ENCODE measurements around the gene LRRC49.

LRRC49 gene

DNA sequence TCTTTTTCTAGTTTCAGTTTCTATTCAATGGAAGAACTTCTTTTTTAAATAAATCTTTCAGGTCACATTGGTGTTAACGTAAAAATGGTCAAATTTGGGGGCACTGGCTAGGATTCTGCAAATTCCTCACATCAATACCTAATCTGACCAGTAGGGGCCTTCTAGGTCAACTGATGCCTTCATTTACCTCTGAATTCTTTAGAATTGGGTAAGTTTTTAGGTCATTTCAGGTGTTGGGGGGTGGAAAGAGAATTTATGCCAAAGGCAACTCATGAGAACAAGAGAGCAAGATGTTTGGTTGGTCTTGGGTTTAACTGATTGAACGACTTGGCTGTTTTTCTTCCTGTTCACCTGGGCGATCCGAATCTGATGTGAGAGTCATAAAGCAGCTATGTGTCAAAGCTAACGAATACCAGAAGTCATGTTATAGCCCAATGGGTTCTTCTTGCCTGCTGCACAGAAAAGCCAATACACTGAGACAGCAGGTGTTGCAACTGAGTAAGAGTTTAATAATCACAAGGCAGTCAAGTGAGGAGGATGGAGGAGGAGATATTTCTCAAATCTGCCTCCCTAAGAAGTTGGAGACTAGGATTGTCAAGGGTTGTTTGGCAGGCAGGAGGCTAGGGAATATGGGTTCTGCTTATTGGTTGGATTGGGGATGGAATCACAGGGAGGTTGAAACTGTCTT lies 15.3 kb downstream of the LRRC49 start:
- H3K4me3 ChIP-seq (ENCODE audit: low read depth in 1 of 2, low read length in 2 of 2): no peak overlapping the region
- DNase-seq (no peak), ATAC-seq (ENCODE audit: insufficient read depth, low read depth) (no peak)
- H3K27ac ChIP-seq (ENCODE audit: low read length): no peak overlapping the region
- H2AFZ ChIP-seq (ENCODE audit: low read depth, low read length): no peak overlapping the region
- no peak for TF ChIP-seq EZH2 (IDR thresholded peaks at IDR 0.05; ENCODE audit: borderline replicate concordance, low read depth, low read length, severe bottlenecking)
- TF ChIP-seq CTCF (IDR thresholded peaks at IDR 0.05; ENCODE audit: borderline replicate concordance, extremely low read depth, low read length, poor library complexity, severe bottlenecking): peak; percentile 28
- H4K20me1 ChIP-seq (ENCODE audit: insufficient read depth, low read length): no peaks in the 10 kb centered on the region
- no peaks in the 10 kb centered on the region for H3K4me1 ChIP-seq (ENCODE audit: insufficient read depth, low read length)
- H3K9ac ChIP-seq (ENCODE audit: low read depth, low read length): no peak overlapping the region
- H3K27me3 ChIP-seq (ENCODE audit: insufficient read depth, low read length, poor library complexity): no peaks in the 10 kb centered on the region
- H3K36me3 ChIP-seq (ENCODE audit: insufficient read depth, low read length): 0 out of 2 replicates have a peak, but pooled peaks cover 3% of the 10 kb centered on the region
- H3K79me2 ChIP-seq (ENCODE audit: insufficient read depth, low read length): no peaks in the 10 kb centered on the region
- no peak overlapping the region for H3K4me2 ChIP-seq (ENCODE audit: insufficient read depth, low read length)
- H3K9me3 ChIP-seq (ENCODE audit: insufficient read depth, low read length, severe bottlenecking): peaks cover 16% of the 10 kb centered on the region

DNA sequence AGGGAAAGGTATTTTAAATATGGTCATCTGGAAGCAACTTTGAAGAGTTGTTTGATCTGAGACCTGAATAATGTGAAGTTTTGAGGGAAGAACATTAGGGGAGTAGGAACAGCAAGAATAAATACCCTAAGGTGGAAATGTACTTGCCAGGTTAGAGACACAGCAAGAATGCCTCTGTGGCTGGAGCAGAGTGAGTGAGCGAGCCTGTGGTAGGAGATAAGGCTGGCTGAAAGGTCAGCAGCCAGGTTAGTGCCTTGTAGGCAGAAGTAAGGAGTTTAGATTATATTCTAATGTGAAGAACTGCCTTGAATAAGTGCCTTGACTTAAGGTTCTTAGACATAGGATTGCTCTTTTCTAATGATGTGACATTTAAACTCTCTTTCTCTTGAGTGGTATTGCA lies 18.3 kb downstream of the LRRC49 start:
- H3K27ac ChIP-seq (ENCODE audit: low read length): no peak overlapping the region
- no peak for TF ChIP-seq CTCF (IDR thresholded peaks at IDR 0.05; ENCODE audit: borderline replicate concordance, extremely low read depth, low read length, poor library complexity, severe bottlenecking)
- TF ChIP-seq EZH2 (IDR thresholded peaks at IDR 0.05; ENCODE audit: borderline replicate concordance, low read depth, low read length, severe bottlenecking): no peak
- DNase-seq (no peak), ATAC-seq (ENCODE audit: insufficient read depth, low read depth) (no peak)
- no peak overlapping the region for H2AFZ ChIP-seq (ENCODE audit: low read depth, low read length)
- no peak overlapping the region for H3K4me2 ChIP-seq (ENCODE audit: insufficient read depth, low read length)
- H3K9ac ChIP-seq (ENCODE audit: low read depth, low read length): no peak overlapping the region
- H3K4me1 ChIP-seq (ENCODE audit: insufficient read depth, low read length): no peaks in the 10 kb centered on the region
- H3K27me3 ChIP-seq (ENCODE audit: insufficient read depth, low read length, poor library complexity): no peaks in the 10 kb centered on the region
- H4K20me1 ChIP-seq (ENCODE audit: insufficient read depth, low read length): no peaks in the 10 kb centered on the region
- H3K79me2 ChIP-seq (ENCODE audit: insufficient read depth, low read length): no peaks in the 10 kb centered on the region
- H3K9me3 ChIP-seq (ENCODE audit: insufficient read depth, low read length, severe bottlenecking): peaks cover 16% of the 10 kb centered on the region
- H3K4me3 ChIP-seq (ENCODE audit: low read depth in 1 of 2, low read length in 2 of 2): no peak overlapping the region
- 0 out of 2 replicates have a peak, but pooled peaks cover 3% of the 10 kb centered on the region for H3K36me3 ChIP-seq (ENCODE audit: insufficient read depth, low read length)

- Histone ChIP-seq H3K4me3 (ENCODE audit: low read depth in 1 of 2, low read length in 2 of 2) (no peak overlapping the region), H3K9me3 (ENCODE audit: insufficient read depth, low read length, severe bottlenecking) (peaks cover 22% of the 10 kb centered on the region), H3K79me2 (ENCODE audit: insufficient read depth, low read length) (no peaks in the 10 kb centered on the region), H4K20me1 (ENCODE audit: insufficient read depth, low read length) (no peaks in the 10 kb centered on the region), H3K4me1 (ENCODE audit: insufficient read depth, low read length) (no peaks in the 10 kb centered on the region), H3K36me3 (ENCODE audit: insufficient read depth, low read length) (0 out of 2 replicates have a peak, but pooled peaks cover 3% of the 10 kb centered on the region), H3K27me3 (ENCODE audit: insufficient read depth, low read length, poor library complexity) (no peaks in the 10 kb centered on the region), H2AFZ (ENCODE audit: low read depth, low read length) (no peak overlapping the region), H3K4me2 (ENCODE audit: insufficient read depth, low read length) (no peak overlapping the region), H3K27ac (ENCODE audit: low read length) (no peak overlapping the region), H3K9ac (ENCODE audit: low read depth, low read length) (no peak overlapping the region)
- no peak for TF ChIP-seq EZH2 (IDR thresholded peaks at IDR 0.05; ENCODE audit: borderline replicate concordance, low read depth, low read length, severe bottlenecking)
- TF ChIP-seq CTCF (IDR thresholded peaks at IDR 0.05; ENCODE audit: borderline replicate concordance, extremely low read depth, low read length, poor library complexity, severe bottlenecking): no peak
- no peak for DNase-seq
- no peak for ATAC-seq (ENCODE audit: insufficient read depth, low read depth)
These were observed 19.6 kb downstream of the LRRC49 start for GRCh38 chr15:70912187-70912586.

Measured in DND-41 (cell line).